H1 (cell line): ENCODE measurements around the gene CAMK2D. TPM values are rescaled to one million over a fixed set of nuclear protein-coding genes. Genes with fewer than 3 reads are reported as not detected.

Experiments used
- ASH2L ChIP-seq: fragments of 200-600, 300-600 bp; sonication (generic); IDR thresholded peaks from one replicate; pipeline ENCODE4 v1.7.1; 2017; ENCODE audit warnings: low read length
- BCL11A ChIP-seq, 2 experiments: IDR thresholded peaks; one replicate each; pipeline ENCODE4 v1.6.1; 2011; ENCODE audit warnings: low read depth in 2 of 2, low read length in 2 of 2, mild to moderate bottlenecking in 2 of 2
- CBX5 ChIP-seq: fragments of 300-800, 300-1000 bp; sonication (generic); IDR thresholded peaks from 2 replicates; pipeline ENCODE4 v1.7.1; 2016; ENCODE audit warnings: antibody characterized with exemption, low read length, low read depth
- CHD7 ChIP-seq: fragments of 300-600 bp; sonication (generic); IDR thresholded peaks from 2 replicates; pipeline ENCODE4 v1.7.1; 2012; ENCODE audit warnings: low read length, moderate library complexity, mild to moderate bottlenecking, inconsistent platforms; ENCODE audit not compliant: insufficient replicate concordance
- HDAC2 ChIP-seq, 2 experiments: fragments of 300-600 bp in 1 of 2; sonication (generic) in 1 of 2; IDR thresholded peaks; 2 replicates each; pipeline ENCODE4 v1.6.1; 2011 to 2012; ENCODE audit warnings: low read depth in 2 of 2, low read length in 2 of 2, mild to moderate bottlenecking in 2 of 2, moderate library complexity in 2 of 2, borderline replicate concordance in 1 of 2, inconsistent platforms in 1 of 2
- KDM5A ChIP-seq: fragments of 200-600 bp; IDR thresholded peaks from 2 replicates; pipeline ENCODE4 v1.7.1; 2012; ENCODE audit warnings: mild to moderate bottlenecking, low read length, inconsistent platforms, mixed read lengths
- POLR2AphosphoS5 ChIP-seq: IDR thresholded peaks from 2 replicates; pipeline ENCODE4 v1.6.1; 2011; ENCODE audit warnings: low read depth, low read length
- SAP30 ChIP-seq: fragments of 300-600 bp; sonication (generic); IDR thresholded peaks from 2 replicates; pipeline ENCODE4 v1.7.1; 2012; ENCODE audit warnings: low read length, moderate library complexity, mild to moderate bottlenecking, inconsistent platforms; ENCODE audit not compliant: insufficient read depth, insufficient replicate concordance
- SIN3A ChIP-seq, 2 experiments: IDR thresholded peaks in 1 of 2; conservative IDR thresholded peaks in 1 of 2; 2 replicates each; pipeline ENCODE4 v1.6.1; 2011 to 2012; ENCODE audit warnings: low read length in 2 of 2, improper control_type of control experiment in 1 of 2, low read depth in 1 of 2, mild to moderate bottlenecking in 1 of 2
- USF2 ChIP-seq: IDR thresholded peaks from 2 replicates; pipeline ENCODE4 v1.6.1; 2011; ENCODE audit warnings: low read length, improper control_type of control experiment
- polyA plus RNA-seq, 7 experiments: library from polyadenylated mRNA; depleted of rRNA in 3 of 7; stranded (reverse) in 5 of 7; unstranded in 2 of 7; fragments of >200 nt in 5 of 7; fragments of 200-250 nt in 2 of 7; gene quantifications; 1 replicate in 5 of 7; 2 replicates in 1 of 7; 4 replicates in 1 of 7; pipeline versions ENCODE4 v1.2.1 to v1.2.3, GENCODE V29; 2011 to 2013; ENCODE audit warnings: missing spikeins in 2 of 7, mixed read lengths in 2 of 7
- total RNA-seq: library from RNA; stranded (reverse); fragmentation: NEBNext Ultra II Directional; extraction: Animal tissue kit (Norgen Biotek cat#: 25700); gene quantifications from 2 replicates; pipeline ENCODE4 v1.2.1, GENCODE V29; 2021

Gene CAMK2D
- total and polyA plus RNA-seq, 2 of the 8 experiments (the other 6 are each of a cell fraction or from before 2014, with no cell fraction given): 3.2 to 7.0 TPM

GRCh38 chr4:113587156-113587555 lies 174.4 kb downstream of the CAMK2D start (continued):
- no peak for TF ChIP-seq CHD7
- no peak for TF ChIP-seq POLR2AphosphoS5
- no peak for TF ChIP-seq ASH2L
- TF ChIP-seq SIN3A (conservative IDR thresholded peaks at IDR 0.05 in 1 of 2, IDR thresholded peaks at IDR 0.05 in 1 of 2; ENCODE audit: low read depth in 1 of 2, low read length in 2 of 2): no peak
- TF ChIP-seq KDM5A: no peak
- TF ChIP-seq BCL11A (IDR thresholded peaks at IDR 0.05; ENCODE audit: low read depth in 2 of 2, low read length in 2 of 2): no peak
- TF ChIP-seq USF2: no peak
- no peak for TF ChIP-seq HDAC2 (IDR thresholded peaks at IDR 0.05; ENCODE audit: borderline replicate concordance in 1 of 2, low read depth in 2 of 2, low read length in 2 of 2)
- TF ChIP-seq SAP30: no peak
- TF ChIP-seq CBX5: no peak
